ENCODE results near the gene PEPD. TPM values are rescaled to one million over a fixed set of nuclear protein-coding genes. Genes with fewer than 3 reads are reported as not detected.

Gene PEPD
- total RNA-seq, 2 experiments from 2014 or later, result 17.5 to 23.0 TPM

DNA sequence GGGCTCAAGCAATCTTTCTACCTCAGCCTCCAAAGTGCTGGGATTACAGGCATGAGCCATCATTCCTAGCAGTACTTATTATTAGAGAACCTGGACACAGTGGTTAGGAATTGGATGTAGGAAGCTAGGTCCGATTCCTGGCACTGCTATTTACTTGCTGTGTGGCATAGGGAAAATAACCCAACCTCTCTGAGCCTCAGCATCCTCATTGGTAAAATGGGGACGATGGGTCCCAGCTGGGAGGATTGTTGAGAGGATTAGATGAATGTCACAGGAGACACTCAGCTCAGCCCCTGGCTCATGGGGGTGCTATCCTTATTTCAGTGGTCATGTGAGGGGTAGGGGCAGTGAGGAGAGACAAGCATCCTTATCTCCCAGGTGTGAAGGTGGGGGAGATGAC, 6.8 kb upstream of the PEPD start:
- Histone ChIP-seq H3K4me3 (ENCODE audit: low read length) (no peak overlapping the region), H3K36me3 (ENCODE audit: insufficient read depth, low read length) (no peaks in the 10 kb centered on the region), H3K4me1 (ENCODE audit: insufficient read depth, low read length) (no peaks in the 10 kb centered on the region), H3K27ac (ENCODE audit: low read depth in 1 of 2, low read length in 2 of 2) (no peak overlapping the region), H3K27me3 (ENCODE audit: control insufficient read depth in 1 of 2, insufficient read depth in 2 of 2, low read length in 2 of 2) (peaks cover 0 to 6% of the 10 kb centered on the region in 2 experiments), H3K9me3 (ENCODE audit: control insufficient read depth in 1 of 2, insufficient read depth in 1 of 2, low read length in 2 of 2) (no peaks in the 10 kb centered on the region)
- TF ChIP-seq, protein P1, sequence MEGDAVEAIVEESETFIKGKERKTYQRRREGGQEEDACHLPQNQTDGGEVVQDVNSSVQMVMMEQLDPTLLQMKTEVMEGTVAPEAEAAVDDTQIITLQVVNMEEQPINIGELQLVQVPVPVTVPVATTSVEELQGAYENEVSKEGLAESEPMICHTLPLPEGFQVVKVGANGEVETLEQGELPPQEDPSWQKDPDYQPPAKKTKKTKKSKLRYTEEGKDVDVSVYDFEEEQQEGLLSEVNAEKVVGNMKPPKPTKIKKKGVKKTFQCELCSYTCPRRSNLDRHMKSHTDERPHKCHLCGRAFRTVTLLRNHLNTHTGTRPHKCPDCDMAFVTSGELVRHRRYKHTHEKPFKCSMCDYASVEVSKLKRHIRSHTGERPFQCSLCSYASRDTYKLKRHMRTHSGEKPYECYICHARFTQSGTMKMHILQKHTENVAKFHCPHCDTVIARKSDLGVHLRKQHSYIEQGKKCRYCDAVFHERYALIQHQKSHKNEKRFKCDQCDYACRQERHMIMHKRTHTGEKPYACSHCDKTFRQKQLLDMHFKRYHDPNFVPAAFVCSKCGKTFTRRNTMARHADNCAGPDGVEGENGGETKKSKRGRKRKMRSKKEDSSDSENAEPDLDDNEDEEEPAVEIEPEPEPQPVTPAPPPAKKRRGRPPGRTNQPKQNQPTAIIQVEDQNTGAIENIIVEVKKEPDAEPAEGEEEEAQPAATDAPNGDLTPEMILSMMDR (IDR thresholded peaks at IDR 0.05), result no peak
- intact Hi-C loops (cut with DNase I, micrococcal nuclease), result loop anchor here in 1 of 2 experiments (10.0 kb wide), 2 partner anchors 554 to 606 kb away; partner anchors contain the start of genes CEP89 and FAAP24
- CTCF ChIA-PET, result no interaction called here
- DNase-seq, result no peak
- no peak for ATAC-seq (ENCODE audit: poor library complexity)
- H3K27ac Mint-ChIP-seq, result no peak overlapping the region
- no peak overlapping the region for H3K4me3 Mint-ChIP-seq
- no peaks in the 10 kb centered on the region for H3K36me3 Mint-ChIP-seq (ENCODE audit: low read depth)
- POLR2A ChIA-PET, result no interaction called here
- no peaks in the 10 kb centered on the region for H3K4me1 Mint-ChIP-seq (ENCODE audit: low read depth)
- peaks cover 30% of the 10 kb centered on the region for H3K27me3 Mint-ChIP-seq
- H3K9me3 Mint-ChIP-seq, result no peaks in the 10 kb centered on the region

DNA sequence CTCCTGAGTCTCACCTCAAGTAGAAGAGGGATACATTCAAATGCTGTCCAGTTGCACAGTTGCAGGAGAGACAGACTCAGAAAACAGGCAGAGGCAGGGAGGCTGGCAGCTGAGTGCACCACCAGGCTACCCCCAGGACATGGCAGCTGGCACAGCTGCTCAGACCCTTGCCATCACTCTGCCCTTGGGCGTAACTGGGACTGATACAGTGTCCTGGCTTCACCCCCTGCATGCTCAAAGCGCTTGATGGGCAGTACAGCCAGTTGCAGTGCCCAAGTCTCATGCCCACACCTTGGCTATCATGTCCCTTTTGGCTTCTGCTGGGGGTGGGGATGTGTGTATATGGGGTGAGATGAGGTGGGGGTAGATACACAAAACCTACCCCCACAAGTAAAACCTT, 5.5 kb upstream of the PEPD start:
- Mint-ChIP-seq H3K27ac (no peak overlapping the region), H3K4me1 (ENCODE audit: low read depth) (peaks cover 8% of the 10 kb centered on the region), H3K27me3 (peaks cover 30% of the 10 kb centered on the region), H3K9me3 (no peaks in the 10 kb centered on the region), H3K4me3 (no peak overlapping the region), H3K36me3 (ENCODE audit: low read depth) (no peaks in the 10 kb centered on the region)
- ATAC-seq (ENCODE audit: poor library complexity) (no peak), DNase-seq (no peak)
- Histone ChIP-seq H3K9me3 (ENCODE audit: control insufficient read depth in 1 of 2, insufficient read depth in 1 of 2, low read length in 2 of 2) (no peaks in the 10 kb centered on the region), H3K4me3 (ENCODE audit: low read length) (no peak overlapping the region), H3K36me3 (ENCODE audit: insufficient read depth, low read length) (no peaks in the 10 kb centered on the region), H3K4me1 (ENCODE audit: insufficient read depth, low read length) (peaks cover 9% of the 10 kb centered on the region), H3K27me3 (ENCODE audit: control insufficient read depth in 1 of 2, insufficient read depth in 2 of 2, low read length in 2 of 2) (peaks cover 0 to 6% of the 10 kb centered on the region in 2 experiments), H3K27ac (ENCODE audit: low read depth in 1 of 2, low read length in 2 of 2) (no peak overlapping the region)
- TF ChIP-seq, protein P1 (IDR thresholded peaks at IDR 0.05), result no peak
- POLR2A ChIA-PET, result no interaction called here
- CTCF ChIA-PET, result no interaction called here
- intact Hi-C loops (cut with DNase I, micrococcal nuclease), result loop anchor here in 1 of 2 experiments (10.0 kb wide), 2 partner anchors 552 to 608 kb away; partner anchors contain the start of genes CEP89 and FAAP24

DNA sequence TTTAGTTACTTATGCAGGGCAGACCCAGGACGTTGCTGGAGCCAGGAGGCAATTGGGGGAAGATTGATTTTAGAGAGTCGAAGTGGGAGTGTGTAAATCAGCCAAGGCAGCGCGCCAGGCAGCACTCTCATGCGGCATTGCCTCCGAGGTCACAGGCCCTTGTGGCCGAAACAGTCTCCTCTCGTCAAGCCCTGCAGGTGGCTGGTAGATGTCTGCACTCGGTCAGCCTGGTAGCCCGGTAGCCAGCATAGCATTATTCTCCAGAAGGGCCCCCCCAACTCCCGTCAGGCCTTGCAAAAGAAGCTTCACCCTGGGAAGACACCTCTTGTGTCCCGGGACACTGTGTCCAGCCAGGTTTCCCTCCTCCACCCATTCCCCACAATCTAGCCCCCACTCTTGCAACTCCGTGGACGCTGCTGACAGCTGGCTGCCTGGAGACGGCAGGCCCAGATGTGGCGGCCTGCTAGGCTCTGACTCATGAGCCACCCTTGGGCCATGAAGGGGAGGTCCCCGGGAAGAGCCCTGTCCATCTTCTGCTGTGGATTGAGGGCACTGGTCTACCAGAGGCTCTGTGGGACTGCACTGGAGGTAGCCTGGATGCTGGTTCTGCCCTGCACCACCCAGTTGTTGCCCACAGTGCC, 2.6 kb upstream of the PEPD start:
- H3K4me1 ChIP-seq (ENCODE audit: insufficient read depth, low read length), result peaks cover 25% of the 10 kb centered on the region
- H3K27me3 ChIP-seq (ENCODE audit: control insufficient read depth in 1 of 2, insufficient read depth in 2 of 2, low read length in 2 of 2), result peaks cover 0 to 6% of the 10 kb centered on the region in 2 experiments
- TF ChIP-seq, protein P1 (IDR thresholded peaks at IDR 0.05), result no peak
- intact Hi-C loops (cut with DNase I, micrococcal nuclease), result loop anchor here in 1 of 2 experiments (5.0 to 10.0 kb wide), 4 partner anchors 152 to 611 kb away; partner anchors contain the start of genes CEBPG, CEP89 and FAAP24
- H3K27ac ChIP-seq (ENCODE audit: low read depth in 1 of 2, low read length in 2 of 2), result no peak overlapping the region
- H3K9me3 ChIP-seq (ENCODE audit: control insufficient read depth in 1 of 2, insufficient read depth in 1 of 2, low read length in 2 of 2), result no peaks in the 10 kb centered on the region
- ChIA-PET POLR2A (interaction anchor here (1.5 kb wide), 1 partner anchor 348 kb away, joined by 3 read pairs; no protein-coding TSS in a partner anchor), CTCF (no interaction called here)
- H3K4me3 Mint-ChIP-seq, result no peak overlapping the region
- no peak overlapping the region for H3K4me3 ChIP-seq (ENCODE audit: low read length)
- peaks cover 12% of the 10 kb centered on the region for H3K27me3 Mint-ChIP-seq
- no peaks in the 10 kb centered on the region for H3K36me3 ChIP-seq (ENCODE audit: insufficient read depth, low read length)
- H3K36me3 Mint-ChIP-seq (ENCODE audit: low read depth), result no peaks in the 10 kb centered on the region
- no peak for ATAC-seq (ENCODE audit: poor library complexity)
- no peaks in the 10 kb centered on the region for H3K9me3 Mint-ChIP-seq
- H3K27ac Mint-ChIP-seq, result no peak overlapping the region
- DNase-seq, result no peak
- H3K4me1 Mint-ChIP-seq (ENCODE audit: low read depth), result peaks cover 23% of the 10 kb centered on the region

All from CD4-positive, alpha-beta T cell (primary cell).